ENCODE data around the gene ATP2B1.

The ATP2B1 gene

DNA sequence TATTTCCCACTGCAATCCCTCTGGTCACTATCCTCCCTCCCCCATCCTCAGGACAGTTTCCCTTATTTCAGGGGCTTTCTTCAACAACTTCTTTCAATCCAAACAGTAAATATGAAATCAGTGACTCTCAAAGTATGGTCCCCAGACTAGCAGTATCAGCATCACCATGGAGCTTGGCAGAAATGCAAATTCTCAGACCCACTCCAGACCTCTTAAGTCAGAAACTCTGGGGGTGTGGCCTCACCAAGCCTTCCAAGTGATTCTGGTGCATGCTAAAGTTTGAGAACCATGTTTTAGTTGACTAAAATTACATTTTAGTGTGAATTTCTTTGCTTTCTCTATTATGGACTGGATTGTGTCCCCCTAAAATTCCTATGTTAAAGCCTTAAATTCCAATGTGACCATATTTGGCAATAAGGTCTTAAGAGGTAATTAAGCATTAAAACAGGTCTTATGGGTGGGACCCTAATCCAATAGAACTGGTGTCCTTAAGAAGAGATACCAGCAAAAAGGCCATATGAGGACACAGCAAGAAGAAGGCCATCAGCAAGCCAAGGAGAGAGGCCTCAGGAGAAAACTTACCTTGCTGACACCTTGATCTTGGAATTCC lies 23.2 kb downstream of the ATP2B1 start:
- Histone ChIP-seq H3K4me1 (peaks cover 0 to 16% (median 0%) of the 10 kb centered on the region in 10 experiments; a peak in 3 of 20 replicates), H3K4me3 (no peak overlapping the region), H4K20me1 (peaks cover 4 to 100% (median 67%) of the 10 kb centered on the region in 11 experiments; a peak in 15 of 22 replicates), H3K9ac (no peak overlapping the region), H3K4me2 (0 out of 22 replicates have a peak overlapping the region, but pooled peaks of 1 of the 11 experiments have one; percentile 3), H3K9me3 (replicated peaks in 1 of 11) (peaks cover 43 to 70% (median 48%) of the 10 kb centered on the region in 11 experiments), H3K27ac (no peak overlapping the region), H3K27me3 (no peaks in the 10 kb centered on the region), H3K36me3 (peaks cover 0 to 72% (median 10%) of the 10 kb centered on the region in 11 experiments; a peak in 12 of 22 replicates)
- TF ChIP-seq Cebpa-rat (IDR thresholded peaks at IDR 0.05) = no peak

DNA sequence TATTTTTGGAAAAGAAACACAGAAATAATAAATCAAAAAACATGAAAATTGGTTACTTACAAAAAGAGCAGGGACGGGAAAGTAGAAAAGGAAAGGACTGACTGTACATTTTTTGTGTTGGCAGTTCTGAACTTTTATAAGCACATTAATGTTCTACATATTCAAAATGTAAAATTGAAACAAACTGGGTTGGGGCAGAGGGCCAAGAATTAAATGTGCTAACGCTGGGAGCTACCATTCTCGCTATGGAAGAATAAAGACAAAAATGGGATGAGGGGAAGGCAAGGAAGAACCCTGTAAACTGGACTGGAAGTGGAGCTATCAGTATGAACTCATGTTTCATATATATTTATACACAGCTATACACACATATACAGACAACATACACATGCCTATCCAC lies 24.5 kb downstream of the ATP2B1 start:
- Histone ChIP-seq H3K27ac (no peak overlapping the region), H3K4me3 (no peak overlapping the region), H3K4me1 (peaks cover 0 to 24% (median 0%) of the 10 kb centered on the region in 10 experiments; a peak in 3 of 20 replicates), H3K9me3 (replicated peaks in 1 of 11) (peaks cover 55 to 81% (median 60%) of the 10 kb centered on the region in 11 experiments), H4K20me1 (peaks cover 4 to 100% (median 61%) of the 10 kb centered on the region in 11 experiments; a peak in 16 of 22 replicates), H3K4me2 (no peak overlapping the region), H3K27me3 (no peaks in the 10 kb centered on the region), H3K9ac (no peak overlapping the region), H3K36me3 (peaks cover 0 to 76% (median 10%) of the 10 kb centered on the region in 11 experiments; a peak in 12 of 22 replicates)
- TF ChIP-seq Cebpa-rat (IDR thresholded peaks at IDR 0.05) = no peak

DNA sequence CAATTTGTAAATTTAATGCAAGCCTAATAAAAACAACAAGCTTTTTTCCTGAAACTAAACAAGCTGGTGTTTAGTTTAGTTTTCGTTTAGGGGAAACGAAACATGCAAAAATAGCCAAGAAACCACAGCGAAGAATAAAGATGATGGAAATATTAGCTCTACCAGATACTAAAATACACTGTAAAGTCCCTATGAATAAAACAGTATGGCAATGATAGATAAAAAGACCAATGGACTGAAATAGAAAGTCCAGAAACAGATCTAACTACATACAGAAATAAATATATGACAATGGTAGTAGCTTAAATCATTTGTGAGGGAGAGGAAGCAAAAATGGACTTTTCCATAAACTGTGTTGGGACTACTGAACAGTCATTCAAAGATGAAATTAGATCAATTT lies 26.4 kb downstream of the ATP2B1 start:
- Histone ChIP-seq H4K20me1 (peaks cover 0 to 100% (median 63%) of the 10 kb centered on the region in 11 experiments; a peak in 20 of 22 replicates), H3K27ac (no peak overlapping the region), H3K4me3 (no peak overlapping the region; a peak in 1 of 20 replicates), H3K9ac (no peak overlapping the region), H3K27me3 (no peaks in the 10 kb centered on the region), H3K9me3 (replicated peaks in 1 of 11) (peaks cover 53 to 79% (median 67%) of the 10 kb centered on the region in 11 experiments), H3K36me3 (peaks cover 0 to 68% (median 7%) of the 10 kb centered on the region in 11 experiments; a peak in 12 of 22 replicates), H3K4me2 (no peak overlapping the region), H3K4me1 (peaks cover 0 to 42% (median 0%) of the 10 kb centered on the region in 10 experiments; a peak in 3 of 20 replicates)
- TF ChIP-seq Cebpa-rat (IDR thresholded peaks at IDR 0.05) = no peak

DNA sequence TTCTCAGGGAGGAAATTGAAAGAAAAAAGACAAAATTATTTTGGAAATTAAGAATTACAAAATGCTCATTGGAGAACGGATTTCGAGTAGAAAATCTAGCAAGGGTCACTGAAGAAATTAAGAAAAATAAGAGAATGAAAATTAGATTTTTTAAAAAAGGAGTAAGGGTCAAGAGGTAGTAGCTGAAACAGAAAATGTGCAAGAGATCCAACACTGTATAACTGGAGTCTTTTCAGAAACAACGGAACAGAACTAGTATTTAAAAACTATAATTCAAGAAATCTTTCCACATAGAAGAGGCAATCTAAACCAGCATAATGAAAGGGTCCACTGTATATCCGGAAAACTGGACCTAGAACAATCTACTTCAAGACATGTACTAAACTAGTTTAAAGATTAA lies 28.2 kb downstream of the ATP2B1 start:
- peaks cover 0 to 49% (median 0%) of the 10 kb centered on the region in 10 experiments; a peak in 3 of 20 replicates for H3K4me1 ChIP-seq
- H3K36me3 ChIP-seq = peaks cover 0 to 55% (median 7%) of the 10 kb centered on the region in 11 experiments; a peak in 9 of 22 replicates
- H3K9me3 ChIP-seq (replicated peaks in 1 of 11) = peaks cover 47 to 63% (median 55%) of the 10 kb centered on the region in 11 experiments
- H3K27me3 ChIP-seq = no peaks in the 10 kb centered on the region
- H4K20me1 ChIP-seq = peaks cover 6 to 100% (median 65%) of the 10 kb centered on the region in 11 experiments; a peak in 20 of 22 replicates
- no peak for TF ChIP-seq Cebpa-rat (IDR thresholded peaks at IDR 0.05)
- H3K4me3 ChIP-seq = no peak overlapping the region
- H3K9ac ChIP-seq = no peak overlapping the region
- no peak overlapping the region for H3K27ac ChIP-seq
- no peak overlapping the region for H3K4me2 ChIP-seq

DNA sequence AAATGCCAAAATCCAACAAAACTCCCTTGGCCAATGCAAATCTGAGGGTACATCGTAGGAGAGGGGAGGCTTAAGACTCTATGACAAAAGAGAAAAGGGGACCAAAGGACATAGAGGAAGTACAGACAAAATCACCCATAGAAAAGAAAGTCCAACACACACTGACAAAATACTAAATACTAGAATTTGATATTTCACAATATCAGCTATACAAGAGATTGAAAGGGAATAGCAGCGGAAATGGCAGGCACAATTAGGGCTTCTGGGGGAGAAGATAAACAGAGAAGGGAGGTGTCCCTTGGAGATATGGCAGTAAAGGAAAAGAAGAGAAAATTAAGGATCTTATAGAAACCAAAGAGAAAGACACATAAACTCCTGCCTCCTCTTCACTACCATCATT lies 29.0 kb downstream of the ATP2B1 start:
- H3K27ac ChIP-seq = no peak overlapping the region
- peaks cover 6 to 100% (median 66%) of the 10 kb centered on the region in 11 experiments; a peak in 20 of 22 replicates for H4K20me1 ChIP-seq
- no peak overlapping the region for H3K9ac ChIP-seq
- H3K4me2 ChIP-seq = no peak overlapping the region
- peaks cover 47 to 59% (median 52%) of the 10 kb centered on the region in 11 experiments for H3K9me3 ChIP-seq (replicated peaks in 1 of 11)
- H3K36me3 ChIP-seq = peaks cover 0 to 47% (median 5%) of the 10 kb centered on the region in 11 experiments; a peak in 8 of 22 replicates
- no peaks in the 10 kb centered on the region for H3K27me3 ChIP-seq
- no peak overlapping the region for H3K4me3 ChIP-seq
- peaks cover 0 to 42% (median 0%) of the 10 kb centered on the region in 10 experiments; a peak in 3 of 20 replicates for H3K4me1 ChIP-seq
- TF ChIP-seq Cebpa-rat (IDR thresholded peaks at IDR 0.05) = no peak; a peak in 1 of 22 replicates

DNA sequence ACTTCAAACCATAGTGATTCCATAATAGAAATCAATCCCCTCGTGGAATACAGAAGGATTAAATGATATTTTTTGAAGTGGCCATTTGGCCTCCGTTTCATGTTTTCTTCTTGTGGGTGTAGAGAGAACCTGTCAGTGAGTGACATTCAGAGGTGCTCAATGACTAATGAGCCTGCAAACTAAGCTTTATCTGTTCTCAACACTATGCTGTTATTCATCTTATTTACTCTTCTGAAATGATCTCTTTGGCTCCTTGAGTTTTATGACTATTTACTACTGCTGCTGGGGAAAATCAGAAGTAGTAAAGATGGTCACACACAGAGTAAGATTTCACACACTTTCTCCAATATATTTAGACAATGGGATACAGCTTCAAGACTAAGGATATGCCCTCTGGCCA lies 30.4 kb downstream of the ATP2B1 start:
- H4K20me1 ChIP-seq = peaks cover 6 to 100% (median 71%) of the 10 kb centered on the region in 11 experiments; a peak in 20 of 22 replicates
- no peak overlapping the region for H3K9ac ChIP-seq
- H3K9me3 ChIP-seq (replicated peaks in 1 of 11) = peaks cover 33 to 51% (median 41%) of the 10 kb centered on the region in 11 experiments
- no peak overlapping the region for H3K27ac ChIP-seq
- TF ChIP-seq Cebpa-rat (IDR thresholded peaks at IDR 0.05) = no peak
- no peak overlapping the region for H3K4me3 ChIP-seq
- H3K36me3 ChIP-seq = peaks cover 0 to 33% (median 3%) of the 10 kb centered on the region in 11 experiments; a peak in 8 of 22 replicates
- H3K4me1 ChIP-seq = peaks cover 0 to 53% (median 0%) of the 10 kb centered on the region in 10 experiments; a peak in 3 of 20 replicates
- H3K4me2 ChIP-seq = peak overlapping the region in 1 of 11 experiments; percentile 3; a peak in 1 of 22 replicates
- no peaks in the 10 kb centered on the region for H3K27me3 ChIP-seq

DNA sequence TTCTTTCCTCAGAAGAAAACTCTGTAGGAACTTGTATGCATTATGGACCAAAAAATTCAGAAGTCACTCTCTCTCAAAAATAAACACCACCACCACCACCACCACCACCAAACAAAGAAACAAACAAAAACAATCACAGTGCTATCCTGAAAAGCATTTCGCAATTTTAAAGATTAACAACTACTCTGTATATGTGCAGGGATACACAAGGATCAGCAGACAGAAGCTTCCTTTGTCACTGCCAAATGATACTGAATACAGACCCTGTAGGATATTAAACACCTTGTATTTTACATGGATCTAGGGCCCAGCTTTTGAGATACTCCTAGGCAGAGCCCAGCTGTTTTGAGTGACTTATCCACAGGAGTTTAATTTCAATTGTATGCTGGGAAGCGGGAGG lies 31.7 kb downstream of the ATP2B1 start:
- H3K27ac ChIP-seq = no peak overlapping the region
- no peak overlapping the region for H3K9ac ChIP-seq
- H3K9me3 ChIP-seq (replicated peaks in 1 of 11) = peaks cover 26 to 38% (median 29%) of the 10 kb centered on the region in 11 experiments
- no peak overlapping the region for H3K4me2 ChIP-seq
- no peaks in the 10 kb centered on the region for H3K27me3 ChIP-seq
- no peak for TF ChIP-seq Cebpa-rat (IDR thresholded peaks at IDR 0.05)
- peaks cover 0 to 21% (median 0%) of the 10 kb centered on the region in 11 experiments; a peak in 7 of 22 replicates for H3K36me3 ChIP-seq
- H3K4me3 ChIP-seq = no peak overlapping the region
- H3K4me1 ChIP-seq = peaks cover 0 to 65% (median 0%) of the 10 kb centered on the region in 10 experiments; a peak in 4 of 20 replicates
- H4K20me1 ChIP-seq = peaks cover 14 to 100% (median 80%) of the 10 kb centered on the region in 11 experiments; a peak in 20 of 22 replicates

DNA sequence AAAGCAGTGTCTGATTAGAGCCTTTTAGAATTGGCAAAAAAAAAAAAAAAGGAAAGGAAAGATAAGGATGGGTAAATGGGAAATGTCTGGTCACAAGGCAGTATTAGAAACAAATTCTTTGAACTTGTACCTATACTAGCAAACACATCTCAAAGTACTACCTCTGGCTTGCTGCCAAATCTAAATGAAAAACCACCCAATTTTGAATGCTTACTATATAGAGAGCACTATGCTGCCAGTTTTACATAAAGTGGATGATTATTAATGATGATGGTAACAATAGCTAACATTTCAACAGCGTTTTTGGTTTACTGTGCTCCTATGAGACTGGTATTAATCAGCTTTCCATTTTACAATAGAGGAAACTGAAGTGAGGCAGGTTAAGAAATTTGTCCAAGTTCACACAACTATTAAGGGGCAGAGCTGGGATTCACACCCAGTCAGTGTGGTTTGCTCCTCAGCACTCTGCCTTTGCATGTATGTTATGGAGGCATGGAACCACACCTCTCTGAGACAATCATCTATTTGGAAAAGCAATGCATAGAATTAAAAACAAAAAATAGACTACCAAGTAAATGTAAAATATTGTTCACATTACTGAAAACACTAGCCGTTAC lies 34.2 kb downstream of the ATP2B1 start:
- Histone ChIP-seq H3K4me3 (no peak overlapping the region), H3K4me1 (peaks cover 0 to 75% (median 0%) of the 10 kb centered on the region in 10 experiments; a peak in 4 of 20 replicates), H3K4me2 (no peak overlapping the region), H3K27ac (no peak overlapping the region), H3K9ac (no peak overlapping the region), H3K27me3 (no peaks in the 10 kb centered on the region), H4K20me1 (peaks cover 21 to 100% (median 86%) of the 10 kb centered on the region in 11 experiments; a peak in 19 of 22 replicates), H3K9me3 (replicated peaks in 1 of 11) (peaks cover 2 to 13% (median 5%) of the 10 kb centered on the region in 11 experiments; a peak in 16 of 22 replicates), H3K36me3 (peaks cover 0 to 32% (median 0%) of the 10 kb centered on the region in 11 experiments; a peak in 10 of 22 replicates)
- TF ChIP-seq Cebpa-rat (IDR thresholded peaks at IDR 0.05) = no peak
